GM12872 (cell line): Measurements from ENCODE around the gene PPIA.

ENCODE experiments used
- CTCF ChIP-seq: IDR thresholded peaks from 3 replicates; pipeline ENCODE4 v1.5.1; 2011; ENCODE audit warnings: low read depth, mild to moderate bottlenecking, low read length, moderate library complexity; ENCODE audit not compliant: insufficient read depth

PPIA gene

DNA sequence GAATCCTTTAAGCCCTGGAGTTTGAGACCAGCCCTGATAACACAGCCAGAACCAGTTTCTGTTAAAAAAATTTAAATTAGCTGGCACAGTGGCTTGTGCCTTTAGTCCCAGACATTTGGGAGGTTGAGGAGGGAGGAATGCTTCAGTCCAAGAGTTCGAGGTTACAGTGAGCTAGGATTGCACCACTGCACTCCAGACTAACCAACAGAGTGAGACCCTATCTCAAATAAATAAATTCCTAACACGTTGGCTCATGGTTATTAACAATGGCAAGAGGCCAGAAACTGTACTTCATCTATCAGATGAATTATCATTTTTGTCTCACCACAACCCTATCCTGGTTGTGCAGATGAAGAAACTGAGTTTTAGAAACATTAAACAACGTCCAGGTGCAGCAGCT lies 2.1 kb upstream of the PPIA start:
- no peak for TF ChIP-seq CTCF

GRCh38 chr7:44796034-44796503 lies 412 bp upstream of the PPIA start:
- TF ChIP-seq CTCF: no peak

- peak; percentile 62 for TF ChIP-seq CTCF
Measured at GRCh38 chr7:44797329-44798258, 1.1 kb downstream of the PPIA start.

GRCh38 chr7:44798649-44799305 lies 2.3 kb downstream of the PPIA start:
- TF ChIP-seq CTCF: no peak

DNA sequence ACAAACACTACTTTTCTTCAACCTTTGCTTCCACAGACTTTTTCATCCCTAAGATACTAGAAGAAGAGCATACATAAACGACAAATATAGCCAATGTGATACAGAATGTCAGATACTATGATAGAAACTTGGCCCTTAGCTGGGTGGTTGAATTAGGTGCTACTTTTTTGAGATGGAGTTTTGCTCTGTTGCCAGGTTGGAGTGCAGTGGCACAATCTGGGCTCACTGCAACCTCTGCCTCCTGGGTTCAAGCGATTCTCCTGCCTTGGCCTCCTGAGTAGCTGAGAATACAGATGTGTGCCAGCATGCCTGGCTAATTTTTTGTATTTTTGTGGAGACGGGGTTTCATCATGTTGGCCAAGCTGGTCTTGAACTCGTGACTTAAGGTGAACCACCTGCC lies 3.5 kb downstream of the PPIA start:
- TF ChIP-seq CTCF: no peak

DNA sequence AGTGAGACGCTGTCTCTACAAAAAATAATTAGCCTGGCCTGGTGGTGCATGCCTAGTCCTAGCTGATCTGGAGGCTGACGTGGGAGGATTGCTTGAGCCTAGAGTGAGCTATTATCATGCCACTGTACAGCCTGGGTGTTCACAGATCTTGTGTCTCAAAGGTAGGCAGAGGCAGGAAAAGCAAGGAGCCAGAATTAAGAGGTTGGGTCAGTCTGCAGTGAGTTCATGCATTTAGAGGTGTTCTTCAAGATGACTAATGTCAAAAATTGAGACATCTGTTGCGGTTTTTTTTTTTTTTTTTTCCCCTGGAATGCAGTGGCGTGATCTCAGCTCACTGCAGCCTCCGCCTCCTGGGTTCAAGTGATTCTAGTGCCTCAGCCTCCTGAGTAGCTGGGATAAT lies 5.4 kb downstream of the PPIA start:
- TF ChIP-seq CTCF: no peak

DNA sequence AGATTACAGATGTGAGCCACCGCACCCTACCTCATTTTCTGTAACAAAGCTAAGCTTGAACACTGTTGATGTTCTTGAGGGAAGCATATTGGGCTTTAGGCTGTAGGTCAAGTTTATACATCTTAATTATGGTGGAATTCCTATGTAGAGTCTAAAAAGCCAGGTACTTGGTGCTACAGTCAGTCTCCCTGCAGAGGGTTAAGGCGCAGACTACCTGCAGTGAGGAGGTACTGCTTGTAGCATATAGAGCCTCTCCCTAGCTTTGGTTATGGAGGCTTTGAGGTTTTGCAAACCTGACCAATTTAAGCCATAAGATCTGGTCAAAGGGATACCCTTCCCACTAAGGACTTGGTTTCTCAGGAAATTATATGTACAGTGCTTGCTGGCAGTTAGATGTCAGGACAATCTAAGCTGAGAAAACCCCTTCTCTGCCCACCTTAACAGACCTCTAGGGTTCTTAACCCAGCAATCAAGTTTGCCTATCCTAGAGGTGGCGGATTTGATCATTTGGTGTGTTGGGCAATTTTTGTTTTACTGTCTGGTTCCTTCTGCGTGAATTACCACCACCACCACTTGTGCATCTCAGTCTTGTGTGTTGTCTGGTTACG lies 6.0 kb downstream of the PPIA start:
- TF ChIP-seq CTCF: no peak
